ENCODE results near the gene UBALD1.
A peak's percentile ranks its signal among the peaks of the same experiment; 100 is the strongest.

Gene UBALD1

GRCh38 chr16:4613636-4614570, 785 bp downstream of the UBALD1 start:
- DNase-seq = peak; percentile 39

GRCh38 chr16:4612977-4613635, 1.6 kb downstream of the UBALD1 start:
- DNase-seq = no peak

GRCh38 chr16:4612474-4612931, 2.2 kb downstream of the UBALD1 start:
- DNase-seq = no peak

GRCh38 chr16:4611337-4612021, 3.2 kb downstream of the UBALD1 start:
- no peak for DNase-seq

- no peak for DNase-seq
These were observed 4.4 kb downstream of the UBALD1 start for GRCh38 chr16:4610011-4611005.

GRCh38 chr16:4609200-4610010, 5.3 kb downstream of the UBALD1 start:
- no peak for DNase-seq

GRCh38 chr16:4608704-4608980, 6.0 kb downstream of the UBALD1 start:
- no peak for DNase-seq

- DNase-seq = no peak
These were observed 6.6 kb downstream of the UBALD1 start for GRCh38 chr16:4607841-4608703.

GRCh38 chr16:4606354-4606753, 8.3 kb downstream of the UBALD1 start:
- DNase-seq = no peak

- DNase-seq = no peak
These were observed 10.3 kb downstream of the UBALD1 start for GRCh38 chr16:4604401-4604800.

- DNase-seq = no peak
These were observed 11.0 kb downstream of the UBALD1 start for GRCh38 chr16:4603624-4604170.

GRCh38 chr16:4602331-4602730, 12.4 kb downstream of the UBALD1 start:
- DNase-seq = no peak

- no peak for DNase-seq
These were observed 12.9 kb downstream of the UBALD1 start for GRCh38 chr16:4601864-4602186.

- DNase-seq = no peak
These were observed 13.4 kb downstream of the UBALD1 start for GRCh38 chr16:4601036-4601863.

- DNase-seq = no peak
These were observed 15.1 kb downstream of the UBALD1 start for GRCh38 chr16:4599545-4599944.

GRCh38 chr16:4599037-4599436, 15.7 kb downstream of the UBALD1 start:
- no peak for DNase-seq

GRCh38 chr16:4597174-4597573, 17.5 kb downstream of the UBALD1 start:
- no peak for DNase-seq

GRCh38 chr16:4594433-4595410, 20.0 kb downstream of the UBALD1 start:
- no peak for DNase-seq
